Ascending aorta (tissue), 2 donors: ENCODE results near the gene QSOX1. TPM values are rescaled to one million over a fixed set of nuclear protein-coding genes. Genes with fewer than 3 reads are reported as not detected.

Experiments used
- DNase-seq, 2 donors: peaks; one replicate each; pipeline ENCODE4 v3.0.0-alpha.2; 2019; ENCODE audit warnings: low spot score in 2 of 2
- H3K27ac ChIP-seq, 2 donors: fragments of 200-600 bp; sonication (generic); one replicate each; pipeline ENCODE4 v1.5.1; 2016 to 2017; ENCODE audit warnings: mild to moderate bottlenecking in 1 of 2
- H3K27me3 ChIP-seq: fragments of 200-600 bp; sonication (generic); one replicate; pipeline ENCODE4 v1.5.1; 2017
- H3K36me3 ChIP-seq, 2 donors: fragments of 200-600 bp; sonication (generic); one replicate each; pipeline ENCODE4 v1.5.1; 2016
- H3K4me1 ChIP-seq, 2 donors: fragments of 200-600 bp; sonication (generic); one replicate each; pipeline ENCODE4 v1.5.1; 2016 to 2017; ENCODE audit warnings: mild to moderate bottlenecking in 1 of 2
- H3K4me3 ChIP-seq, 2 donors: fragments of 200-600 bp; sonication (generic); one replicate each; pipeline ENCODE4 v1.5.1; 2016 to 2017; ENCODE audit warnings: mild to moderate bottlenecking in 1 of 2
- H3K9me3 ChIP-seq, 2 donors: fragments of 200-600 bp; sonication (generic); one replicate each; pipeline ENCODE4 v1.5.1; 2016
- CTCF ChIP-seq, 3 experiments: fragments of 200-600 bp in 2 of 3; fragments of 450-650 bp in 1 of 3; sonication (generic) in 2 of 3; IDR thresholded peaks; one replicate each; pipeline ENCODE4 v1.5.1; 2016 to 2019; ENCODE audit warnings: antibody characterized with exemption in 3 of 3, mild to moderate bottlenecking in 1 of 3, moderate library complexity in 1 of 3
- intact Hi-C: fragments of 100-400 bp; cut with DNase I; formaldehyde crosslinking; loops from one replicate; pipeline ENCODE4 v1.15.1; 2023
- total RNA-seq: library from RNA; depleted of rRNA; stranded (reverse); fragments of >200 nt; gene quantifications from one replicate; pipeline ENCODE4 v1.1.0, GENCODE V29; 2016

The QSOX1 gene
- total RNA-seq, 1 donor from 2014 or later: 200 TPM

GRCh38 chr1:180227861-180228647, 73.4 kb downstream of the QSOX1 start:
- no peak overlapping the region for H3K27ac ChIP-seq
- no peak for TF ChIP-seq CTCF (IDR thresholded peaks at IDR 0.05)
- no peak for DNase-seq
- intact Hi-C loops: no loop called here
- no peak overlapping the region for H3K4me3 ChIP-seq
- peaks cover 34% of the 10 kb centered on the region for H3K27me3 ChIP-seq
- H3K36me3 ChIP-seq: no peaks in the 10 kb centered on the region
- H3K9me3 ChIP-seq: no peaks in the 10 kb centered on the region
- peaks cover 18 to 26% of the 10 kb centered on the region in 2 donors for H3K4me1 ChIP-seq

GRCh38 chr1:180228648-180229482, 74.2 kb downstream of the QSOX1 start:
- peak overlapping the region; percentile 62 to 71 for H3K4me3 ChIP-seq
- H3K27me3 ChIP-seq: peaks cover 42% of the 10 kb centered on the region
- peaks cover 24 to 31% of the 10 kb centered on the region in 2 donors for H3K4me1 ChIP-seq
- H3K36me3 ChIP-seq: no peaks in the 10 kb centered on the region
- intact Hi-C loops: no loop called here
- H3K9me3 ChIP-seq: no peaks in the 10 kb centered on the region
- DNase-seq: no peak
- H3K27ac ChIP-seq: no peak overlapping the region
- no peak for TF ChIP-seq CTCF (IDR thresholded peaks at IDR 0.05)

- DNase-seq: no peak
- Histone ChIP-seq H3K4me3 (peak within 1 kb of the TSS; percentile 62 to 71), H3K27ac (no peak within 1 kb of the TSS), H3K27me3 (peaks cover 44% of the 10 kb centered on the region), H3K9me3 (no peaks in the 10 kb centered on the region), H3K36me3 (no peaks in the 10 kb centered on the region), H3K4me1 (peaks cover 24 to 39% of the 10 kb centered on the region in 2 donors)
- TF ChIP-seq CTCF (IDR thresholded peaks at IDR 0.05): no peak
- intact Hi-C loops: no loop called here
Measured at GRCh38 chr1:180229483-180230415, 75.1 kb downstream of the QSOX1 start, which contains the start of gene LHX4. LHX4 (plus strand) TSS chr1:180230264; CDS start chr1:180230530, 266 bp downstream.

- no peaks in the 10 kb centered on the region for H3K9me3 ChIP-seq
- H3K4me1 ChIP-seq: peaks cover 24 to 45% of the 10 kb centered on the region in 2 donors
- H3K27ac ChIP-seq: no peak overlapping the region
- DNase-seq: no peak
- H3K4me3 ChIP-seq: peak overlapping the region; percentile 62 to 71
- no peaks in the 10 kb centered on the region for H3K36me3 ChIP-seq
- TF ChIP-seq CTCF (IDR thresholded peaks at IDR 0.05): no peak
- peaks cover 50% of the 10 kb centered on the region for H3K27me3 ChIP-seq
- intact Hi-C loops: no loop called here
Measured at GRCh38 chr1:180230416-180230790, 75.7 kb downstream of the QSOX1 start.
